Body of pancreas (tissue), 4 donors: ENCODE data around the gene ZDHHC22.

ENCODE experiments used
- CTCF ChIP-seq, 7 experiments: fragments of 450-650 bp in 4 of 7; fragments of 200-600 bp in 3 of 7; sonication (generic) in 3 of 7; IDR thresholded peaks; one replicate each; pipeline ENCODE4 v1.5.1; 2016 to 2019; ENCODE audit warnings: antibody characterized with exemption in 7 of 7
- POLR2A ChIP-seq, 3 donors: fragments of 450-650 bp; IDR thresholded peaks; one replicate each; pipeline ENCODE4 v1.6.1; 2016; ENCODE audit warnings: antibody characterized with exemption in 3 of 3, mild to moderate bottlenecking in 2 of 3

- no peak for TF ChIP-seq CTCF (IDR thresholded peaks at IDR 0.05)
- no peak for TF ChIP-seq POLR2A (IDR thresholded peaks at IDR 0.05)
Measured at GRCh38 chr14:77114609-77115008, 27.0 kb downstream of the ZDHHC22 start.
